Occipital lobe (tissue), 2 donors: ENCODE measurements around the gene TMEM62. TPM values are rescaled to one million over a fixed set of nuclear protein-coding genes. Genes with fewer than 3 reads are reported as not detected.
"Not testable (repeated sequence)": the region's sequence is repeated elsewhere in the genome, so short reads cannot be mapped to it uniquely, and the experiment has no call there.

Experiments used
- DNase-seq: peaks from one replicate; lab custom pipeline; 2025; lab: John Stamatoyannopoulos, UW
- total RNA-seq: library from RNA; depleted of rRNA; stranded (reverse); fragments of >200 nt; gene quantifications from one replicate; pipeline ENCODE4 v1.2.3, GENCODE V29; 2014

The TMEM62 gene
- total RNA-seq, 1 donor from 2014 or later: 37.6 TPM

DNA sequence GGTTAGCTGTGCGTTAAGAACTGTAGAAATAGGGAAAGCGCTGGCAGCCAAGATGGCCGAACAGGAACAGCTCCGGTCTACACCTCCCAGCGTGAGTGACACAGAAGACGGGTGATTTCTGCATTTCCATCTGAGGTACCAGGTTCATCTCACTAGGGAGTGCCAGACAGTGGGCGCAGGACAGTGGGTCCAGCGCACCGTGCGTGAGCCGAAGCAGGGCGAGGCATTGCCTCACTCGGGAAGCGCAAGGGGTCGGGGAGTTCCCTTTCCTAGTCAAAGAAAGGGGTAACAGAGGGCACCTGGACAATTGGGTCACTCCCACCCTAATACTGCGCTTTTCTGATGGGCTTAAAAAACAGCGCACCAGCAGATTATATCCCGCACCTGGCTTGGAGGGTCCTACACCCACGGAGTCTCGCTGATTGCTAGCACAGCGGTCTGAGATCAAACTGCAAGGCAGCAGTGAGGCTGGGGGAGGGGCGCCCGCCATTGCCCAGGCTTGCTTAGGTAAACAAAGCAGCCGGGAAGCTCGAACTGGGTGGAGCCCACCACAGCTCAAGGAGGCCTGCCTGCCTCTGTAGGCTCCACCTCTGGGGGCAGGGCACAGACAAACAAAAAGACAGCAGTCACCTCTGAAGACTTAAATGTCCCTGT is 42.4 kb downstream of the TMEM62 start:
- DNase-seq: not testable (repeated sequence)

DNA sequence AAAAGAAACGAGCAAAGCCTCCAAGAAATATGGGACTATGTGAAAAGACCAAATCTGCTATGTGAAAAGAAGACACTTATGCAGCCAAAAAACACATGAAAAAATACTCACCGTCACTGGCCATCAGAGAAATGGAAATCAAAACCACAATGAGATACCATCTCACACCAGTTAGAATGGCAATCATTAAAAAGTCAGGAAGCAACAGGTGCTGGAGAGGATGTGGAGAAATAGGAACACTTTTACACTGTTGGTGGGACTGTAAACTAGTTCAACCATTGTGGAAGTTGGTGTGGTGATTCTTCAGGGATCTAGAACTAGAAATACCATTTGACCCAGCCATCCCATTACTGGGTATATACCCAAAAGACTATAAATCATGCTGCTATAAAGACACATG is 43.8 kb downstream of the TMEM62 start:
- not testable (repeated sequence) for DNase-seq

DNA sequence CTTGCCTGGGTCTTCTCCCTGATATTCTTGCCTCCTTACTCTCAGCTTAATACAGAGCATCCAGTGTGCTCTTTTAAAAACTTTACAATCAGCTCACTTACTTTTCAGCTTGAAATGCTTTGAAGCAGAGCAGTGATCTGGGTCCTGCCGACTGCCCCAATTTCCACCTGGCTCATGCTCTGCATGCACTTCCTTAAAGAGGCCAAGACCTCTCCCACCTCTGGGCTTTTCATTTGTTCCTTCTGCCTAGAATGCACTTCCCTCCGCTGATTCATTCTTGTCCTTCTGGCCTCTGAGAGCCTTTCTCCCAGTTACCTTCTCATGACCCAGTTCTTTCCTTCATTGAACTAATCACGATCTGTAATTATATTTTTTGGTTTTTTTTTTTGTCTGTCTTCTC is 49.9 kb downstream of the TMEM62 start:
- DNase-seq: no peak

DNA sequence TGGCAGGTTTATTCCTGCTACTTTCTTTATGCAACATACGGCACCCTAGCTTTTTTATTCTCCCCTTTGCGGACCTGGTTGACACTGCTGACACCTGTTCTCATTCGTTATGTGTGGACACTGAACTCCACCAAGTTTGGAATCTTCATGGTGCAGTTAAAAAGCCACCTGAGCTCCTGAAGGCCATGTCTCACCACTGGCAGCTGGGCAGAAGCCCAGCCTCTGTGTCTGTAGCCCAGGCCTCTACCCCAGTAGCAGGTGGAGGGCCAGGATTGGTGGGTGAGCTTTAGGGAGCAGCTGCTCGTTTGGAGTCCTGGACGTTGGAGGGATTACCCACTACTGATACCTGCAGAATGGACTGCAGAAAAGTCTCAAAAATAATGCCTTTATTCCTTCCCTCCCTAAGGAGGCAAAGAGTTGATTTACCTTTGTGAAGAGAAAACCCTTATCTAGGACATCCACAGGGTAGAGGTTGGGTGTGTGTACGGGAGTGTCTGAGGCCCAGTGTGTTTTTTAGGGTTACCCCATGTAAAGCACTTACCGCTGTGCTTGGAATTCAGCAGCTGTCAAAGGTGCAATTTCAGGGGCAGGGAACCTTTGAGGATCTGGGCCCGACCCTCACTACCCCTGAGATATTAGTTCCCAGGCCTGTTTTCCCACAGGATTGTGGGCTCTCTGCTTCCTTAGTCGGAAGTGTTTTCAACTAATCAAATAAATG is 51.2 kb downstream of the TMEM62 start:
- no peak for DNase-seq

DNA sequence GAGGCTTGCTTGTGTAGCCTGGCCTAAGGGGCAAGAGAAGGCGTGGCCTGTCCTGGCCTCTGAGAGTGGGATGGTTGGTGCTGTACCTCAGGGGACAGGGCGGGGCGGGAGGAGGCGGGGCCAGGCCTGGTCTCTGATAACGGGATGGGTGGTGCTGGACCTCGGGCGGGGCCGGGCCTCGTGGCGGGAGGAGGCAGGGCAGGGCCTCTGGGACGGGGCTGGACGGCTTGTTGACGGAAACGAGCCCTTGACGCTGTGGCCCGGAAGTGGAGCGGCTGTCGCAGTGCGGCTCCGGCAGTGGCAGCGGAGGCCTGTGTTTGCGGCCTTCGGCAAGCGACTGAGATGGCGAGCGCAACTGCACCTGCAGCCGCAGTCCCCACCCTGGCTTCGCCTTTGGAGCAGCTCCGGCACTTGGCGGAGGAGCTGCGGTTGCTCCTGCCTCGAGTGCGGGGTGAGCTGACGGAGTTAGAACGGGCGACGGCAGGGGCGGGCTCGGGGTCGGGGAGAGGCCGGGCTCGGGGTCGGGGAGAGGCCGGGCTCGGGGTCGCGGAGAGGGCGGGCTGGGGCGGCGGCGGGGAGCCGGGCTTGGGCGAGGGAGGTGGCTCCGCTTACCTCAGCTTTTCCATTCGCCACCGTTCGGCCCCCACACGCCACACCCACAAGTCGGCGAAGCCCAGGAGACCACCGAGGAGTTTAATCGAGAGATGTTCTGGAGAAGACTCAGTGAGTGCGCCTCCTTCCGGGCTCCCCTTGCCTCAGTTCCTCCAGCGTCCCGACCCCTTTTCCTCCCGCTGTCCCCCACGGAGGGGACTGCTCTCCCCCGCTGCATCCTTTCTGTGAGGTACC is 52.0 kb downstream of the TMEM62 start, which contains the start of gene CCNDBP1:
Gene CCNDBP1 (plus strand): TSS at position 247 of the 846 bp plus-strand sequence. CDS start 96 bp downstream, at position 343.
- DNase-seq: peak; percentile 87

DNA sequence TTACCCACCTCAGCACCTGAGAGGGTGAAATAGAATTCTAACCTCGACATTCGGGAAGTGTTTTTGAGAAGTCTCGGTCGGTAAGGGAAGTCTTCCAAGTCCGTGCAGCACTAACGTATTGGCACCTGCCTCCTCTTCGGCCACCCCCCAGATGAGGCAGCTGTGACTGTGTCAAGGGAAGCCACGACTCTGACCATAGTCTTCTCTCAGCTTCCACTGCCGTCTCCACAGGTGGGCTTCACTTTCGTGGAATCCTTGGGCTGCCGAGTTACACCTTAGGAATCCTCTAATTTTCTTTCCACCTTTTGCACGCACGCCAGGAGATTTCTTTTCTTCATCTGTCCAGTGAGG is 52.6 kb downstream of the TMEM62 start:
- DNase-seq: peak; percentile 48

DNA sequence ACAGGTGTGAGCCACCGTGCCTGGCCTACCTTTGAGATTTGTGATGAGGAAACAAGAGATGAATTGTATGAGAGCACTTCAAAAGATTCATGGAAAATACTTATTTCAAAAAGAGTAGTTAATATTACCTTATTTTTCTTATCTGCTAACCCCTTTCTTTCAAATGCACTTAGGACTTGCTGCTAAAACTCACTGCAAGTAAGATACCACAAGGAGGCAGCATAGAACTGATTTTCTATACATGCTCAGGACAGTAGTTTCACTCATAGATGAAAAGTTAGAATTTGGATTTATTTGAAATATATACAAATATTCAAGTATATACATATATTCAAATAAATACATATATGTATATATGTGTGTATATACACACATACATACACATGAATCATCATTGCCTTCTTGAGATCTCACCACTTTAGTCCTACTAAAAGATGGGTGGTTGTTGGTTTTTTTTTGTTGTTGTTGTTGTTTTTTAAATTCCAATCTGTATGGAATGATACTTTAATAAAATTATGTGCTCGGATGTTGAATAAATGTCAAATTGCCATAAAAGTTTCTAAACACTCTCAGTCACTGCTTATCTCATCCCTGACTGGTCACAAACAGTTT is 54.3 kb downstream of the TMEM62 start:
- no peak for DNase-seq

DNA sequence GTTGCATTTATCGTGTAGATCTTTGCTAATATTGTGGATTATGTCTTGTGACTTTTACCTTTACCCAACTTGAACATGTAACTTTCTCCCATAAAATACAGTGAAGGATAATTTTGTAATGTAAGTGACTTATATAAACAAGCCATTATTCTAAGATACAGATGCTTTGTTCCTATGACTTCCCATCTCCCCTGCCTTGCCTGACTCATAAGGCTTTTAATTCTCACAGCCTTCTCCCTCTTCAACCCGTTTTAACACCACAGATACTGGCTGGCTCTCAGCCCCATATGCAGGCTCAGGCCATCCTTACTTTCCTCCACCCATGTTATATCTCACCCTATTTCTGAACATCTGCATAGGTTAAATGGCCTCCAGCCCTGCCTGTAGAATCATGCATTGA is 55.9 kb downstream of the TMEM62 start:
- DNase-seq: no peak

DNA sequence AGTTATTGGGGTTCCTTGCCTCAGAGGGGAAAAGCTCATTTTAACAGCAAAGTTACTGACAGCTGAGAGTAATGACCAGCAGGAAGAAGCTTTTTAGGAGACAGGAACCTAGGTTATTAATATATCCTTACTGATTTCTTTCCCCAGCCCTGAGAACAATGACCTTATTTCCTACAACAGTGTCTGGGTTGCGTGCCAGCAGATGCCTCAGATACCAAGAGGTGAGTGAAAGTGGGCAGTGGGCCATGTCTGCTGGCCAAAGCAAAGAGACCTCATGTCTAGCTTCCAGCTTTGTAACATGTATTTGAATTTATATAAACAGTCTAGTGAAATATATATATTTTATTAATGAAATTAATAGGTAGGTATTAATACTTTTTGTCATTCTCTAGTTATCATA is 56.8 kb downstream of the TMEM62 start:
- no peak for DNase-seq

DNA sequence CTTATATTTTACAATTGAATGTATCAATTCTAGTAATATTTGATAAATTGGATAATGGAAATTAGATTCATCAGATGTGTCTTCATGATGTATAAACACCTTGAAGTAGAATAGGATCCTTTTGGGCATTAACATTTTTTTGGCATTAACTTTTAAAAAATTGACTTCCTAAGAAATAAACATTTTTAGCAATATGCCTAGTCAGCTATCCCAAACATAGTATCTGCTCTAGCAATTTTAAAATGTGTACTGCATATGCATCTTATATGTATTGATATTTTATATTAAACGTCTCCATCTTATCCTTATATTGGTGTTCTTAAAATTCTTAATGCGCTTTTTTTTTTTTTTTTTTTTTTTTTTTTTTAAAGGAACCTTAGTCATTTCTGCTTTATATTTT is 60.3 kb downstream of the TMEM62 start:
- no peak for DNase-seq

DNA sequence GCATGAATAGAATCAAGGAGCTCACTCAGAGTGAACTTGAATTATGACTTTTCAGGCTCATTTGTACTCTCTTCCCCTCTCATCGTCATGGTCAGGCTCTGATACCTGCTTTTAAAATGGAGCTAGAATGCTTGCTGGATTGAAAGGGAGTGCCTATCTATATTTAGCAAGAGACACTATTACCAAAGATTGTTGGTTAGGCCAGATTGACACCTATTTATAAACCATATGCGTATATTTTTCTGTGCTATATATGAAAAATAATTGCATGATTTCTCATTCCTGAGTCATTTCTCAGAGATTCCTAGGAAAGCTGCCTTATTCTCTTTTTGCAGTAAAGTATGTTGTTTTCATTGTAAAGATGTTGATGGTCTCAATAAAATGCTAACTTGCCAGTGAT is 61.4 kb downstream of the TMEM62 start:
- DNase-seq: no peak

DNA sequence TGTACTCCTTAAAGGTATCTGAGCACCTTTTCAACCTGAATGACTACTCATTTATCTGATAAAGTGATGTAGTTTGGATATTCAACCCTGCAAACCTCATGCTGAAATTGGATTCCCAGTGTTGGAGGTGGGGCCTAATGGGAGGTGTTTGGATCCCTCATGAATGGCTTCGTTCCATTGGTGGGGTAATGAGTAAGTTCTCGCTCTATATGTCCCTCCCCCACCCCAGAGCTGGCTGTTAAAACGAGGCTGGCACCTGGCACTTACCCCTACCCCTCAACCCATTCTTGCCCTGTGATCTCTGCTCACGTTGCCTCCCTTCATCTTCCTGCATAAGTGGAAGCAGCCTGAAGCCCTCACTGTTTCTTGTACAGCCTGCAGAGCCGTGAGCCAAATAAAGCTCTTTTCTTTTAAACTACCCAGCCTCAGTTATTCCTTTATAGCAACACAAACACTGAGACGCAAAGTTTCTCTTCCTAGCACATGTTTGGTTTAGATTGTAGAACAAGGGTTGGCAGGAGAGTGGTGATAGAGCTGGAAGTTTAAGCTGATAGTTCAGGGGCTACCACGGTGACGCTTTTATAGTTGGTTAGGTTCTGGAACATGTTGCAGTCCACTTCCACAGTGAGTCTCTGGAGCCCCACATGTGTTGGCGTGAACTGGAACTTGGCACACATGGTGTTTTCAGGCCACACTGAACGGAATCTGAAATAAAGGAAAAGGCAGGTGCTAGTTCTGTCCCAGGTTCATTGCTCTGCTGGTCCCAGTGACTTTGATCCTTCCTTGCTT is 63.6 kb downstream of the TMEM62 start:
- no peak for DNase-seq

DNA sequence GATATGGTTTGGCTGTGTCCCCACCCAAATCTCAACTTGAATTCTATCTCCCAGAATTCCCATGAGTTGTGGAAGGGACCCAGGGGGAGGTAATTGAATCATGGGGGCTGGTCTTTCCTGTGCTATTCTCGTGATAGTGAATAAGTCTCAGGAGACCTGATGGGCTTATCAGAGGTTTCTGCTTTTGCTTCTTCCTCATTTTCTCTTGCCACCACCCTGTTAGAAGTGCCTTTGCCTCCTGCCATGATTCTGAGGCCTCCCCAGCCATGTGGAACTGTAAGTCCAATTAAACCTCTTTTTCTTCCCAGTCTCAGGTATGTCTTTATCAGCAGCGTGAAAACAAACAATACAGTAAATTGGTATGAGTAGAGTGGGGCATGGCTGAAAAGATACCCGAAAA is 64.4 kb downstream of the TMEM62 start:
- DNase-seq: not testable (repeated sequence)

DNA sequence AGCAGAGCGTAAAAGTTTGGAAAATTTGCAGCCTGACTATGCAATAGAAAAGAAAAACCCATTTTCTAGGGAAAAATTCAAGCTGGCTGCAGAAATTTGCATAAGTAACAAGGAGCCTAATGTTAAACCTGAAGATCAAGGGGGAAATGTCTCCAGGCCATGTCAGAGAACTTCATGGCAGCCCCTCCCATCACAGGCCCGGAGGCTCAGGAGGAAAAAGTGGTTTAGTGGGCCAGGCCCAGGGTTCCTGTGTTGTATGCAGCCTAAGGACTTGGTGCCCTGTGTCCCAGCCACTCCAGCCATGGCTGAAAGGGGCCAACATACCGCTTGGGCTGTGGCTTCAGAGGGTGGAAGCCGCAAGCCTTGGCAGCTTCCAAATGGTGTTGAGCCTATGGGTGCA is 65.2 kb downstream of the TMEM62 start:
- DNase-seq: not testable (repeated sequence)

DNA sequence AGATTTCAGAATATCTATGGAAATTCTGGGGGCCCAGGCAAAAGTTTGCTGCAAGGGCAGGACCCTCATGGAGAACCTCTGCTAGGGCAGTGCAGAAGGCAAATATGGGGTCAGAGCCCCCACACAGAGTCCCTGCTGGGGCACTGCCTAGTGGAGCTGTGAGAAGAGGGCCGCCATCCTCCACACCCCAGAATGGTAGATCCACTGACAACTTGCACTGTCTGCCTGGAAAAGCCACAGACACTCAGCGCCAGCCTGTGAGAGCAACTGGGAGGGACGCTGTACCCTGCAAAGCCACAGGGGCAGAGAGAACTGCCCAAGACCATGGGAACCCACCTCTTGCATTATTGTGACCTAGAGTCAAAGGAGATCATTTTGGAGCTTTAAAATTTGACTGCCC is 65.6 kb downstream of the TMEM62 start:
- DNase-seq: no peak

DNA sequence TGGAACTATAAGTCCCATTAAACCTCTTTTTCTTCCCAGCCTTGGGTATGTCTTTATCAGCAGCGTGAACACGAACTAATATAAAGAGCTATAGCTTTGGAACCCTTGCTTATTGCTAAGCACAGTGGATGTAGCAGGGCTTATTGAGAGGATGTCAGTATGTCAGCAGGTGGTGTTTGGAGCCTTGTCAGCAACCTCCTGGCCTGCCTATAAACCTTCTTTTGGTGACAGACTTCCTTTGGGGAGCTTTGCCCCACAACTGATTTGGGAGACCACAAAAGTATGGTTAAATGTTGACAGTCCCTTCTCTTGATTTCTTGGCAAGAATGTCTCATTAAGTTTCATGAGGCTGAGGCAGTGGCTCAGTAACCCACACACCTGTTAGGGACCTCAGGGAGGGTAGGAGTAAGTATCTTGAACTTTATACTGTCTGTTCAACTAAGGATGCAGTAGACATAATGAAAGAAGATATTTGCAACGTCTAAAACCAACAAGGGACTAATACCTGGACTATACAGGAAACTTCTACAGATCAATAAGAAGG is 66.6 kb downstream of the TMEM62 start:
- DNase-seq: no peak

DNA sequence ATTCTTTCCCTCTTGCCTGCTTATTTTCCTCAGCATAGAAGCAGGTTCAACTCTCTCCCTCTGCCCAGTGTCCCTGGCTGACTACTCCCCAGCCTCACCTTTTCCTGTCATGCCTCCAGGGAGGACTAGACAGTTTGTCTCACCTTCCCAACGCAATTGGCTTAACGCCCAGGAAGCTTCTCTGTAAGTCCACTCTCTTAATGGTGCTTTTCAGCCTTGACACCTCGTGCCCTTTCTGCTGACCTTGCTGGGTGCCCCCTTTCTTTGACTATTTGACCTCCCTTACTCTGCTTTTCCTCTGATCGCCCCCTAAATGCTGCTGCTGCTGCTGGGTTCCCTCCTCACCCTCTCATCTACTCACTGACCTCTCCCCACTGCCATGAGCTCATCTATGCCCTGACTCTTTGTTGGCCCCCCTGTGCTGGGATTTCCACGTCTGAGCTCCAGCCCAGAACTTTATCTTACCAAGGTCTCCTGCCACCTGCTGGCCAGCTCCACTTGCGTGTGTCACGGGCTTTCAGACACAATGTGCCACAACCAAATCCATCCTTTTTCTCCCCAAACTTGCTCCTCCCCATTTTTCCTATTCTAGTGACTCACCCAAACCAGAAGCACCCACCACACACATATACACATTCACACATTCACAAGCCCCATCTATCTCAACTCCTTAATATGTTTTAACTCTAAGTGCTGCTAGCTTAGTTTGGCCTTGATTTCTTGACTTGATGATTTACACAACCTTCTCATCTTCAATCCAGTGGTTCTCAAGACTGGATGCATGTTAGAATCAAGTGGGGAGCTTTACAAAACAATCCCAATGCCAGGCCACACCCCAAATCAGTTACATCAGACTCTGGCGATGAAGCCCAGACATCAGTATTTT is 70.9 kb downstream of the TMEM62 start:
- no peak for DNase-seq

DNA sequence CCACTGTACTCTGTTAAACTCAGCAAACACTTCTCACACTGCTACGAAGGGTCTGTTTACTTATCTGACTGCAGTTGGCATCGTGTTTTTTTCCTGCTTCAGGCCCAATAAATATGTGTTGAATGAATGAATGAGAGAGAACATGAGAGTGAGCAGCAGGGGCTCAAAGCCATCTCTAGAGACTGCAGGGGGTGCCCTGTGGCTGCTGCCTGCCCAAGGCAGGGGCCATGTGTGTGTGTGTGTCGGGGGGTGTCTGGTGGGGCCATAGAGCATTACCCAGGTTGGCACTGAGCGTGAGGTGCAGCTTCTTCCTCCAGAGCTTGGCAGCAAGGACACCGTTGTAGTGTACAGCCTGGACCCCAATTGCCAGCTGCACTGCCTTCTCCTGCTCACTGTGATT is 72.7 kb downstream of the TMEM62 start:
- no peak for DNase-seq

DNA sequence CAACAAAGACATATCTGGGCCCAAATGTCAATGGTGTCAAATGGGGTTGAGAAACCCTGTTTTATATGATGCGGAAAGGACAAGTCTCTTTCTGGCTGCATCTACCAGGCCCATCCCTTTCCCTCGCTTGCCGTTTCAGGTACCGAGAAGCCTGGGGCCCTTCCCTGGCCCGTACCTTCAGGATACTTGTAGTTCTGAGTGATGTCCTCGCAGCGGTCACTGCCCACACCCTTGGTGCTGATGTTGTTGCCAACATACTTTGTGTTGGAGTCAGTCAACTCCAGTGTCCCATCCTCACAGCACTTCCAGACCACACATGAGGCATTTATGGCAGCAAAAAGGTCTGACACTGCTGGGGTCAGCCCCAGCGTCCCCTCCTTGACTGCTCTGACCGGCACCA is 73.6 kb downstream of the TMEM62 start:
- no peak for DNase-seq
